GM10248 (cell line): Measurements from ENCODE around the gene KRTAP10-4.

Source experiments
- CTCF ChIA-PET: fragments of 300-600 bp; sonication (Branson Sonifier 250); formaldehyde crosslinking; extraction: SDS; loops from one replicate; lab custom pipeline; 2021; ENCODE audit warnings: antibody characterized with exemption; lab: Yijun Ruan, JAX
- POLR2A ChIA-PET: fragments of 350-650 bp; sonication (Branson Sonifier 250); formaldehyde crosslinking; extraction: SDS; loops from one replicate; lab custom pipeline; 2020; ENCODE audit warnings: antibody characterized with exemption; lab: Yijun Ruan, JAX
- DNase-seq: peaks from one replicate; pipeline ENCODE4 v3.0.0; 2012; ENCODE audit errors: extremely low spot score
- CTCF ChIP-seq: IDR thresholded peaks from 2 replicates; pipeline ENCODE4 v1.5.1; 2012; ENCODE audit warnings: mild to moderate bottlenecking, low read depth; ENCODE audit errors: extremely low read depth, missing control alignments, control extremely low read depth

Gene KRTAP10-4

GRCh38 chr21:44568667-44569556 lies 4.6 kb upstream of the KRTAP10-4 start:
- TF ChIP-seq CTCF: no peak
- POLR2A ChIA-PET: no interaction called here
- DNase-seq: peak; percentile 8
- CTCF ChIA-PET: interaction anchor here (0.9 kb wide), 1 partner anchor 24 kb away, joined by 3 read pairs; no protein-coding TSS in a partner anchor

GRCh38 chr21:44569861-44570517 lies 3.5 kb upstream of the KRTAP10-4 start:
- ChIA-PET CTCF (no interaction called here), POLR2A (no interaction called here)
- TF ChIP-seq CTCF: no peak
- peak; percentile 10 for DNase-seq

GRCh38 chr21:44571296-44571695 lies 2.2 kb upstream of the KRTAP10-4 start:
- ChIA-PET CTCF (no interaction called here), POLR2A (no interaction called here)
- TF ChIP-seq CTCF: no peak
- DNase-seq: peak; percentile 8

- TF ChIP-seq CTCF: no peak
- POLR2A ChIA-PET: no interaction called here
- peak; percentile 11 for DNase-seq
- CTCF ChIA-PET: no interaction called here
Observed at GRCh38 chr21:44571844-44572782, 1.4 kb upstream of the KRTAP10-4 start.

- peak; percentile 16 for DNase-seq
- ChIA-PET CTCF (no interaction called here), POLR2A (no interaction called here)
- no peak for TF ChIP-seq CTCF
Observed at GRCh38 chr21:44572959-44573583, 458 bp upstream of the KRTAP10-4 start.
